Measurements from ENCODE around the gene NFATC3.

The NFATC3 gene

GRCh38 chr16:68246121-68246520 is 161.0 kb downstream of the NFATC3 start:
- TF ChIP-seq, protein P1, sequence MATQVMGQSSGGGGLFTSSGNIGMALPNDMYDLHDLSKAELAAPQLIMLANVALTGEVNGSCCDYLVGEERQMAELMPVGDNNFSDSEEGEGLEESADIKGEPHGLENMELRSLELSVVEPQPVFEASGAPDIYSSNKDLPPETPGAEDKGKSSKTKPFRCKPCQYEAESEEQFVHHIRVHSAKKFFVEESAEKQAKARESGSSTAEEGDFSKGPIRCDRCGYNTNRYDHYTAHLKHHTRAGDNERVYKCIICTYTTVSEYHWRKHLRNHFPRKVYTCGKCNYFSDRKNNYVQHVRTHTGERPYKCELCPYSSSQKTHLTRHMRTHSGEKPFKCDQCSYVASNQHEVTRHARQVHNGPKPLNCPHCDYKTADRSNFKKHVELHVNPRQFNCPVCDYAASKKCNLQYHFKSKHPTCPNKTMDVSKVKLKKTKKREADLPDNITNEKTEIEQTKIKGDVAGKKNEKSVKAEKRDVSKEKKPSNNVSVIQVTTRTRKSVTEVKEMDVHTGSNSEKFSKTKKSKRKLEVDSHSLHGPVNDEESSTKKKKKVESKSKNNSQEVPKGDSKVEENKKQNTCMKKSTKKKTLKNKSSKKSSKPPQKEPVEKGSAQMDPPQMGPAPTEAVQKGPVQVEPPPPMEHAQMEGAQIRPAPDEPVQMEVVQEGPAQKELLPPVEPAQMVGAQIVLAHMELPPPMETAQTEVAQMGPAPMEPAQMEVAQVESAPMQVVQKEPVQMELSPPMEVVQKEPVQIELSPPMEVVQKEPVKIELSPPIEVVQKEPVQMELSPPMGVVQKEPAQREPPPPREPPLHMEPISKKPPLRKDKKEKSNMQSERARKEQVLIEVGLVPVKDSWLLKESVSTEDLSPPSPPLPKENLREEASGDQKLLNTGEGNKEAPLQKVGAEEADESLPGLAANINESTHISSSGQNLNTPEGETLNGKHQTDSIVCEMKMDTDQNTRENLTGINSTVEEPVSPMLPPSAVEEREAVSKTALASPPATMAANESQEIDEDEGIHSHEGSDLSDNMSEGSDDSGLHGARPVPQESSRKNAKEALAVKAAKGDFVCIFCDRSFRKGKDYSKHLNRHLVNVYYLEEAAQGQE (IDR thresholded peaks at IDR 0.05; ENCODE audit: insufficient replicate concordance, low read depth) = no peak
- TF ChIP-seq SPI1 (IDR thresholded peaks at IDR 0.05; ENCODE audit: borderline replicate concordance, low read depth) (no peak), POLR2AphosphoS5 (IDR thresholded peaks at IDR 0.05; ENCODE audit: low read depth) (no peak), GABPA (IDR thresholded peaks at IDR 0.05; ENCODE audit: low read depth) (no peak)
- H3K4me3 ChIP-seq (replicated peaks; ENCODE audit: insufficient read depth, low read length) = peak overlapping the region; percentile 98
- no peak overlapping the region for H3K27ac ChIP-seq (replicated peaks)
- H3K27me3 ChIP-seq (ENCODE audit: insufficient read depth, poor library complexity, severe bottlenecking) = no peaks in the 10 kb centered on the region
- DNase-seq (ENCODE audit: low read depth in 1 of 2, low spot score in 1 of 2) = no peak

DNA sequence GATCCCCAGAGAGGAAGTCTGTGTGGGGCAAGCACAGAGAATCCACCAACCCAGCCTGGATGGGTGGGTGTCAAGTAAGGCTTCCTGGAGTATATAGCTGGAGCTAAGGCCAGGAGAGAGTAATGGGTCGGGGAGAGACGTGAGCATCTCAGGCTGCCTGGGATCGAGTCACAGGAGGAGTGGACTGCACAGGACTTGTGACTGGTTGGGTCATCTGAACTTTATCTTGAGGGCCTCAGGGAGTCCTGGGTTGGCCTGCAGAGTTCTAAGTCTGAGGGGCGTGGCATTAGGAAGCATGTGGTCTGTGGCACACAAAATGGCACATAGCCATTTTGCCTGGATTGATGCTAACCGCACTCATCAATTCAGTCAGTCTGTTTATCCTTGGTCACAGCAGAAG is 161.5 kb downstream of the NFATC3 start:
- no peaks in the 10 kb centered on the region for H3K27me3 ChIP-seq (ENCODE audit: insufficient read depth, poor library complexity, severe bottlenecking)
- TF ChIP-seq POLR2AphosphoS5 (IDR thresholded peaks at IDR 0.05; ENCODE audit: low read depth) (no peak), CTCF (IDR thresholded peaks at IDR 0.05; ENCODE audit: insufficient read depth, low read length) (no peak), GABPA (IDR thresholded peaks at IDR 0.05; ENCODE audit: low read depth) (no peak), SPI1 (IDR thresholded peaks at IDR 0.05; ENCODE audit: borderline replicate concordance, low read depth) (peak; percentile 29; the same call in 1 of the 2 replicates)
- TF ChIP-seq, protein P1 (IDR thresholded peaks at IDR 0.05; ENCODE audit: insufficient replicate concordance, low read depth) = no peak
- DNase-seq (ENCODE audit: low read depth in 1 of 2, low spot score in 1 of 2) = no peak
- no peak overlapping the region for H3K4me3 ChIP-seq (replicated peaks; ENCODE audit: insufficient read depth, low read length)
- H3K27ac ChIP-seq (replicated peaks) = no peak overlapping the region

GRCh38 chr16:68247400-68247799 is 162.2 kb downstream of the NFATC3 start:
- H3K27ac ChIP-seq (replicated peaks) = no peak overlapping the region
- no peaks in the 10 kb centered on the region for H3K27me3 ChIP-seq (ENCODE audit: insufficient read depth, poor library complexity, severe bottlenecking)
- H3K4me3 ChIP-seq (replicated peaks; ENCODE audit: insufficient read depth, low read length) = no peak overlapping the region
- TF ChIP-seq CTCF (IDR thresholded peaks at IDR 0.05; ENCODE audit: insufficient read depth, low read length) = no peak
- peak; percentile 91 for TF ChIP-seq SPI1 (IDR thresholded peaks at IDR 0.05; ENCODE audit: borderline replicate concordance, low read depth)
- peak in 1 of 2 experiments; percentile 37 for DNase-seq (ENCODE audit: low read depth in 1 of 2, low spot score in 1 of 2)

GRCh38 chr16:68247932-68248331 is 162.8 kb downstream of the NFATC3 start:
- DNase-seq (ENCODE audit: low read depth in 1 of 2, low spot score in 1 of 2) = no peak
- Histone ChIP-seq H3K27ac (replicated peaks) (no peak overlapping the region), H3K27me3 (ENCODE audit: insufficient read depth, poor library complexity, severe bottlenecking) (no peaks in the 10 kb centered on the region), H3K4me3 (replicated peaks; ENCODE audit: insufficient read depth, low read length) (no peak overlapping the region)
- TF ChIP-seq CTCF (IDR thresholded peaks at IDR 0.05; ENCODE audit: insufficient read depth, low read length) (no peak), GABPA (IDR thresholded peaks at IDR 0.05; ENCODE audit: low read depth) (no peak), SPI1 (IDR thresholded peaks at IDR 0.05; ENCODE audit: borderline replicate concordance, low read depth) (no peak), POLR2AphosphoS5 (IDR thresholded peaks at IDR 0.05; ENCODE audit: low read depth) (no peak)
- TF ChIP-seq, protein P1 (IDR thresholded peaks at IDR 0.05; ENCODE audit: insufficient replicate concordance, low read depth) = no peak

All from HL-60 (cell line).